Mucosa of descending colon (tissue), 3 donors: ENCODE data around the gene CNPY1. TPM values are rescaled to one million over a fixed set of nuclear protein-coding genes. Genes with fewer than 3 reads are reported as not detected.

ENCODE experiments used
- ATAC-seq: fragments of 200-7000 bp; cut with Tn5 transposase; one replicate; pipeline ENCODE4 v1.9.1; 2020; ENCODE audit warnings: mild to moderate bottlenecking, moderate library complexity
- DNase-seq, 3 donors: peaks; one replicate each; pipeline ENCODE4 v3.0.0-alpha.2; 2020
- H3K36me3 ChIP-seq: fragments of 200-600 bp; one replicate; pipeline ENCODE4 v1.8.0; 2021; ENCODE audit warnings: low read depth, mild to moderate bottlenecking
- H3K4me1 ChIP-seq: fragments of 200-600 bp; one replicate; pipeline ENCODE4 v1.8.0; 2021; ENCODE audit warnings: low read depth, mild to moderate bottlenecking
- H3K4me3 ChIP-seq: fragments of 200-600 bp; one replicate; pipeline ENCODE4 v1.8.0; 2021; ENCODE audit warnings: mild to moderate bottlenecking
- H3K9me3 ChIP-seq: fragments of 200-600 bp; one replicate; pipeline ENCODE4 v1.8.0; 2021; ENCODE audit warnings: mild to moderate bottlenecking
- CTCF ChIP-seq: fragments of 200-600 bp; IDR thresholded peaks from one replicate; pipeline ENCODE4 v1.8.0; 2022; ENCODE audit warnings: antibody characterized with exemption, mild to moderate bottlenecking
- intact Hi-C, 2 donors: fragments of 100-400 bp; cut with DNase I in 1 of 2; cut with micrococcal nuclease in 1 of 2; formaldehyde crosslinking; loops; one replicate each; pipeline versions ENCODE4 v1.11.0 to v1.11.1; 2022; cut with DNase I, micrococcal nuclease
- total RNA-seq, 3 donors: library from RNA; stranded (reverse); fragmentation: NEBNext Ultra II Directional in 2 of 3; extraction: Animal tissue kit (Norgen Biotek cat#: 25700) in 2 of 3; gene quantifications; one replicate each; pipeline versions ENCODE4 v1.2.1 to v1.2.4, GENCODE V29; 2021 to 2023
- donor health status: DM: no; HTN: no; CAD: no; lungs with moderate emphysema.
- donor health status: DM: no; HTN: no; CAD: no.
- donor health status: DM: no; HTN: yes; CAD: no.

CNPY1 gene
- total RNA-seq, 3 donors from 2014 or later: not detected

GRCh38 chr7:155466142-155466813 lies 80.1 kb downstream of the CNPY1 start:
- DNase-seq (no peak), ATAC-seq (no peak)
- no peak for TF ChIP-seq CTCF
- intact Hi-C loops: no loop called here
- Histone ChIP-seq H3K4me1 (peaks cover 19% of the 10 kb centered on the region), H3K4me3 (no peak overlapping the region), H3K9me3 (no peaks in the 10 kb centered on the region), H3K36me3 (no peaks in the 10 kb centered on the region)

GRCh38 chr7:155465761-155466141 lies 80.6 kb downstream of the CNPY1 start:
- Histone ChIP-seq H3K9me3 (no peaks in the 10 kb centered on the region), H3K36me3 (no peaks in the 10 kb centered on the region), H3K4me3 (no peak overlapping the region), H3K4me1 (peaks cover 19% of the 10 kb centered on the region)
- DNase-seq (no peak), ATAC-seq (no peak)
- TF ChIP-seq CTCF: no peak
- intact Hi-C loops: no loop called here

GRCh38 chr7:155464948-155465739 lies 81.2 kb downstream of the CNPY1 start:
- no peaks in the 10 kb centered on the region for H3K9me3 ChIP-seq
- intact Hi-C loops: no loop called here

GRCh38 chr7:155464183-155464582 lies 82.2 kb downstream of the CNPY1 start:
- no peaks in the 10 kb centered on the region for H3K9me3 ChIP-seq
- no peak for TF ChIP-seq CTCF
- DNase-seq: no peak
- ATAC-seq: no peak
- intact Hi-C loops: no loop called here
- peaks cover 21% of the 10 kb centered on the region for H3K4me1 ChIP-seq
- no peaks in the 10 kb centered on the region for H3K36me3 ChIP-seq
- H3K4me3 ChIP-seq: no peak overlapping the region

More at GRCh38 chr7:155464948-155465739, 81.2 kb downstream of the CNPY1 start:
- no peaks in the 10 kb centered on the region for H3K36me3 ChIP-seq
- H3K4me3 ChIP-seq: no peak overlapping the region
- H3K4me1 ChIP-seq: peaks cover 19% of the 10 kb centered on the region
- ATAC-seq (no peak), DNase-seq (no peak)
- TF ChIP-seq CTCF: no peak

- no peak overlapping the region for H3K4me3 ChIP-seq
- no peaks in the 10 kb centered on the region for H3K36me3 ChIP-seq
- TF ChIP-seq CTCF: no peak
- ATAC-seq (no peak), DNase-seq (no peak)
- intact Hi-C loops: no loop called here
- H3K9me3 ChIP-seq: no peaks in the 10 kb centered on the region
- peaks cover 26% of the 10 kb centered on the region for H3K4me1 ChIP-seq
Measured at GRCh38 chr7:155463114-155463811, 83.1 kb downstream of the CNPY1 start.
